SK-N-MC (cell line): ENCODE results near the gene PTPRO.

ENCODE experiments used
- EZH2 ChIP-seq: fragments of 200-600 bp; sonication (generic); IDR thresholded peaks from one replicate; pipeline ENCODE4 v1.6.1; 2017; ENCODE audit warnings: antibody characterized with exemption
- POLR2AphosphoS5 ChIP-seq: IDR thresholded peaks from 2 replicates; pipeline ENCODE4 v1.6.1; 2012; ENCODE audit warnings: mild to moderate bottlenecking, low read depth, low read length, borderline replicate concordance

DNA sequence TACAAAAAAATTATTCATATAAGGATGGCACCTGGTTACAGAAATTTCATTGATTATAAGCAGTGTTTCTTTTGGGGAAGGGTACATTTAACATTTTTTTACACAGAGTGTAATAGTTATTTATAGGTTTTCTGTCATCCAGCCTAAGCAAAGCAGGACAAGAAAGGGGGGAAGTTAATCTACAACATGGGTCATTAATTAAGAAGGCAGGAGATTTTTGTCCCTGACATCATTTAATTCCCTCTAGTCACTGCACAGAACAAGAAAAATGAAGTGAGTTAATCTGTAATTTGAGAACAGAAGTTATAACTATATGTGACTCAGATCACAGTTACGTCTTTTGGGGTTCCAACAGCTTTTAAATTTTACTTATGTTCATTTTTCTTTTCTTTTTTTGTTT lies 173.4 kb downstream of the PTPRO start:
- TF ChIP-seq POLR2AphosphoS5 (no peak), EZH2 (no peak)
